PC-9 (cell line): ENCODE data around the gene RIC3. TPM values are rescaled to one million over a fixed set of nuclear protein-coding genes. Genes with fewer than 3 reads are reported as not detected.

Experiments
- BruUV-seq: library from RNA; stranded (reverse); fragments of 400-500 nt; replicated peaks from 2 replicates; lab custom pipeline; 2021; lab: Mats Ljungman, UMichigan
- CTCF ChIA-PET: fragments of 300-600 bp; sonication (Branson Sonifier 250); formaldehyde crosslinking; loops from one replicate; lab custom pipeline; 2022; ENCODE audit warnings: antibody characterized with exemption; lab: Charles Lee
- POLR2A ChIA-PET: fragments of 300-600 bp; sonication (Branson Sonifier 250); formaldehyde crosslinking; loops from one replicate; lab custom pipeline; 2022; ENCODE audit warnings: antibody characterized with exemption; ENCODE audit not compliant: unreplicated experiment; lab: Charles Lee
- DNase-seq, 2 experiments: peaks; one replicate each; pipeline versions ENCODE4 v3.0.0 to v3.0.0-alpha.2; 2015 to 2022; ENCODE audit warnings: mixed read lengths in 1 of 2
- H2AFZ ChIP-seq: fragments of 200-600 bp; sonication (generic); 2 replicates; pipeline ENCODE4 v1.8.1; 2017; ENCODE audit warnings: antibody characterized with exemption
- H3F3A ChIP-seq: fragments of 200-600 bp; sonication (generic); 2 replicates; pipeline ENCODE4 v1.8.1; 2017; ENCODE audit warnings: antibody characterized with exemption, mild to moderate bottlenecking, low read depth; ENCODE audit not compliant: insufficient read depth
- H3K27ac ChIP-seq: fragments of 200-600 bp; sonication (generic); 2 replicates; pipeline ENCODE4 v1.6.1; 2016; ENCODE audit warnings: mixed run types
- H3K27me3 ChIP-seq: fragments of 200-600 bp; sonication (generic); 2 replicates; pipeline ENCODE4 v1.6.1; 2016; ENCODE audit warnings: low read depth, mixed run types; ENCODE audit not compliant: insufficient read depth
- H3K36me3 ChIP-seq: fragments of 200-600 bp; sonication (generic); 2 replicates; pipeline ENCODE4 v1.6.1; 2016; ENCODE audit warnings: low read depth, mixed run types
- H3K4me1 ChIP-seq: fragments of 200-600 bp; sonication (generic); replicated peaks from 2 replicates; pipeline ENCODE4 v1.6.1; 2016; ENCODE audit warnings: mixed run types; ENCODE audit not compliant: insufficient read depth
- H3K4me2 ChIP-seq: fragments of 200-600 bp; sonication (generic); 2 replicates; pipeline ENCODE4 v1.6.1; 2017; ENCODE audit warnings: mixed run types
- H3K4me3 ChIP-seq: fragments of 200-600 bp; sonication (generic); 2 replicates; pipeline ENCODE4 v1.6.1; 2016; ENCODE audit warnings: mixed run types
- H3K79me2 ChIP-seq: fragments of 200-600 bp; sonication (generic); 2 replicates; pipeline ENCODE4 v1.6.1; 2017; ENCODE audit warnings: low read depth, mixed run types
- H3K9me2 ChIP-seq: fragments of 200-600 bp; sonication (generic); 2 replicates; pipeline ENCODE4 v1.8.1; 2017; ENCODE audit warnings: mild to moderate bottlenecking; ENCODE audit not compliant: insufficient read depth
- H3K9me3 ChIP-seq: fragments of 200-600 bp; sonication (generic); 2 replicates; pipeline ENCODE4 v1.8.1; 2016; ENCODE audit warnings: low read depth; ENCODE audit not compliant: insufficient read depth
- H4K20me1 ChIP-seq: fragments of 200-600 bp; sonication (generic); 2 replicates; pipeline ENCODE4 v1.8.1; 2017; ENCODE audit not compliant: insufficient read depth
- CTCF ChIP-seq: fragments of 200-600 bp; sonication (generic); conservative IDR thresholded peaks from 2 replicates; pipeline ENCODE4 v1.6.1; 2017; ENCODE audit warnings: mixed run types, antibody characterized with exemption, mild to moderate bottlenecking, moderate library complexity
- EZH2 ChIP-seq: fragments of 200-600 bp; sonication (generic); IDR thresholded peaks from 2 replicates; pipeline ENCODE4 v1.8.0; 2017; ENCODE audit warnings: antibody characterized with exemption, low read depth
- intact Hi-C: fragments of 100-400 bp; cut with micrococcal nuclease; formaldehyde crosslinking; loops from one replicate; pipeline ENCODE4 v1.10.0; 2022; ENCODE audit not compliant: unreplicated experiment
- total RNA-seq: library from RNA; stranded (reverse); gene quantifications from 2 replicates; pipeline ENCODE4 v1.2.3, GENCODE V29; 2021

The RIC3 gene
- total RNA-seq, 1 experiment from 2014 or later: not detected

GRCh38 chr11:8202516-8203413 is 33.9 kb upstream of the RIC3 start:
- Histone ChIP-seq H3K27me3 (peaks cover 9% of the 10 kb centered on the region; the same call in 1 of the 2 replicates), H3K4me2 (no peak overlapping the region), H2AFZ (no peak overlapping the region), H4K20me1 (no peaks in the 10 kb centered on the region), H3K79me2 (no peaks in the 10 kb centered on the region), H3F3A (no peaks in the 10 kb centered on the region), H3K9me3 (no peaks in the 10 kb centered on the region), H3K36me3 (no peaks in the 10 kb centered on the region), H3K4me3 (no peak overlapping the region), H3K27ac (no peak overlapping the region), H3K9me2 (no peaks in the 10 kb centered on the region), H3K4me1 (no peaks in the 10 kb centered on the region)
- TF ChIP-seq EZH2 (no peak), CTCF (no peak)
- no peak for DNase-seq
- intact Hi-C loops: no loop called here
- POLR2A ChIA-PET: no interaction called here
- CTCF ChIA-PET: no interaction called here
- BruUV-seq: no TSS peak

GRCh38 chr11:8201644-8202365 is 33.0 kb upstream of the RIC3 start:
- Histone ChIP-seq H2AFZ (no peak overlapping the region), H3F3A (no peaks in the 10 kb centered on the region), H4K20me1 (no peaks in the 10 kb centered on the region), H3K9me3 (no peaks in the 10 kb centered on the region), H3K4me3 (no peak overlapping the region), H3K79me2 (no peaks in the 10 kb centered on the region), H3K27me3 (peaks cover 4% of the 10 kb centered on the region; the same call in 1 of the 2 replicates), H3K4me1 (no peaks in the 10 kb centered on the region), H3K4me2 (no peak overlapping the region), H3K36me3 (no peaks in the 10 kb centered on the region), H3K9me2 (no peaks in the 10 kb centered on the region), H3K27ac (no peak overlapping the region)
- intact Hi-C loops: no loop called here
- BruUV-seq: no TSS peak
- CTCF ChIA-PET: no interaction called here
- no peak for DNase-seq
- TF ChIP-seq EZH2: no peak
- TF ChIP-seq CTCF: no peak
- POLR2A ChIA-PET: no interaction called here

GRCh38 chr11:8199676-8200075 is 30.9 kb upstream of the RIC3 start:
- Histone ChIP-seq H3K79me2 (no peaks in the 10 kb centered on the region), H3K27me3 (peaks cover 4% of the 10 kb centered on the region), H3K4me2 (no peak overlapping the region), H3K4me3 (no peak overlapping the region), H2AFZ (no peak overlapping the region), H3F3A (no peaks in the 10 kb centered on the region), H3K9me2 (no peaks in the 10 kb centered on the region), H3K36me3 (no peaks in the 10 kb centered on the region), H3K27ac (no peak overlapping the region), H3K9me3 (no peaks in the 10 kb centered on the region), H4K20me1 (no peaks in the 10 kb centered on the region), H3K4me1 (no peaks in the 10 kb centered on the region)
- BruUV-seq: no TSS peak
- no peak for DNase-seq
- intact Hi-C loops: no loop called here
- ChIA-PET CTCF (no interaction called here), POLR2A (no interaction called here)
- TF ChIP-seq CTCF (no peak), EZH2 (no peak)
